ENCODE results near the gene CLEC7A. TPM values are rescaled to one million over a fixed set of nuclear protein-coding genes. Genes with fewer than 3 reads are reported as not detected.

Gene CLEC7A
- total RNA-seq, 1 experiment from 2014 or later, result not detected

- Histone ChIP-seq H3K27me3 (ENCODE audit: insufficient read depth, low read length) (peaks cover 83% of the 10 kb centered on the region), H3K4me2 (ENCODE audit: low read length) (no peak overlapping the region), H3K36me3 (ENCODE audit: control insufficient read depth in 1 of 2, insufficient read depth in 2 of 2, low read length in 2 of 2) (no peaks in the 10 kb centered on the region), H3K4me3 (replicated peaks in 1 of 2; ENCODE audit: low read depth in 1 of 2, low read length in 2 of 2) (no peak overlapping the region), H3K4me1 (ENCODE audit: control insufficient read depth in 1 of 2, insufficient read depth in 2 of 2, low read length in 2 of 2) (no peaks in the 10 kb centered on the region), H3K79me2 (ENCODE audit: insufficient read depth, low read length) (no peaks in the 10 kb centered on the region), H3K9me3 (ENCODE audit: control insufficient read depth in 1 of 2, insufficient read depth in 1 of 2, low read depth in 1 of 2, low read length in 2 of 2) (no peaks in the 10 kb centered on the region), H2AFZ (ENCODE audit: low read depth, low read length, poor library complexity, severe bottlenecking) (no peak overlapping the region), H4K20me1 (ENCODE audit: insufficient read depth) (no peaks in the 10 kb centered on the region), H3K9ac (ENCODE audit: low read length) (no peak overlapping the region), H3K27ac (ENCODE audit: low read depth, low read length) (no peak overlapping the region), H3K9me2 (ENCODE audit: insufficient read depth) (no peaks in the 10 kb centered on the region)
- DNase-seq (ENCODE audit: low read depth, low spot score), result no peak
- ChIA-PET RAD21 (ENCODE audit: low non-redundant PET in 1 of 2, low total read pairs in 2 of 2, uncharacterized antibody in 2 of 2, unreplicated experiment in 2 of 2) (no interaction called here), CTCF (no interaction called here), POLR2A (no interaction called here)
- no TSS peak for BruUV-seq (replicated peaks)
- no peak for ATAC-seq
- TF ChIP-seq EZH2phosphoT487 (IDR thresholded peaks at IDR 0.05; ENCODE audit: borderline replicate concordance) (no peak), TCF7L2 (IDR thresholded peaks at IDR 0.05; ENCODE audit: borderline replicate concordance, extremely low read depth, insufficient read depth, insufficient read length) (no peak), SIN3A (IDR thresholded peaks at IDR 0.05; ENCODE audit: low read depth) (no peak), SRF (IDR thresholded peaks at IDR 0.05; ENCODE audit: low read depth) (no peak), RAD21 (IDR thresholded peaks at IDR 0.05; ENCODE audit: low read depth) (no peak), JUND (IDR thresholded peaks at IDR 0.05) (no peak), YY1 (IDR thresholded peaks at IDR 0.05; ENCODE audit: extremely low read depth, insufficient replicate concordance, low read depth, low read length) (no peak), CBX3 (IDR thresholded peaks at IDR 0.05; ENCODE audit: low read depth) (no peak), SP1 (IDR thresholded peaks at IDR 0.05; ENCODE audit: low read depth) (no peak), ZFX (IDR thresholded peaks at IDR 0.05) (no peak)
- TF ChIP-seq, protein P1, sequence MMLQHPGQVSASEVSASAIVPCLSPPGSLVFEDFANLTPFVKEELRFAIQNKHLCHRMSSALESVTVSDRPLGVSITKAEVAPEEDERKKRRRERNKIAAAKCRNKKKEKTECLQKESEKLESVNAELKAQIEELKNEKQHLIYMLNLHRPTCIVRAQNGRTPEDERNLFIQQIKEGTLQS (IDR thresholded peaks at IDR 0.05), result no peak
- TF ChIP-seq, protein P2, sequence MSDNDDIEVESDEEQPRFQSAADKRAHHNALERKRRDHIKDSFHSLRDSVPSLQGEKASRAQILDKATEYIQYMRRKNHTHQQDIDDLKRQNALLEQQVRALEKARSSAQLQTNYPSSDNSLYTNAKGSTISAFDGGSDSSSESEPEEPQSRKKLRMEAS (IDR thresholded peaks at IDR 0.05), result no peak
- TF ChIP-seq, protein P3, sequence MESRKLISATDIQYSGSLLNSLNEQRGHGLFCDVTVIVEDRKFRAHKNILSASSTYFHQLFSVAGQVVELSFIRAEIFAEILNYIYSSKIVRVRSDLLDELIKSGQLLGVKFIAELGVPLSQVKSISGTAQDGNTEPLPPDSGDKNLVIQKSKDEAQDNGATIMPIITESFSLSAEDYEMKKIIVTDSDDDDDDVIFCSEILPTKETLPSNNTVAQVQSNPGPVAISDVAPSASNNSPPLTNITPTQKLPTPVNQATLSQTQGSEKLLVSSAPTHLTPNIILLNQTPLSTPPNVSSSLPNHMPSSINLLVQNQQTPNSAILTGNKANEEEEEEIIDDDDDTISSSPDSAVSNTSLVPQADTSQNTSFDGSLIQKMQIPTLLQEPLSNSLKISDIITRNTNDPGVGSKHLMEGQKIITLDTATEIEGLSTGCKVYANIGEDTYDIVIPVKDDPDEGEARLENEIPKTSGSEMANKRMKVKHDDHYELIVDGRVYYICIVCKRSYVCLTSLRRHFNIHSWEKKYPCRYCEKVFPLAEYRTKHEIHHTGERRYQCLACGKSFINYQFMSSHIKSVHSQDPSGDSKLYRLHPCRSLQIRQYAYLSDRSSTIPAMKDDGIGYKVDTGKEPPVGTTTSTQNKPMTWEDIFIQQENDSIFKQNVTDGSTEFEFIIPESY (IDR thresholded peaks at IDR 0.05; ENCODE audit: extremely low read depth, insufficient replicate concordance, low read length), result no peak
- TF ChIP-seq, protein P4, sequence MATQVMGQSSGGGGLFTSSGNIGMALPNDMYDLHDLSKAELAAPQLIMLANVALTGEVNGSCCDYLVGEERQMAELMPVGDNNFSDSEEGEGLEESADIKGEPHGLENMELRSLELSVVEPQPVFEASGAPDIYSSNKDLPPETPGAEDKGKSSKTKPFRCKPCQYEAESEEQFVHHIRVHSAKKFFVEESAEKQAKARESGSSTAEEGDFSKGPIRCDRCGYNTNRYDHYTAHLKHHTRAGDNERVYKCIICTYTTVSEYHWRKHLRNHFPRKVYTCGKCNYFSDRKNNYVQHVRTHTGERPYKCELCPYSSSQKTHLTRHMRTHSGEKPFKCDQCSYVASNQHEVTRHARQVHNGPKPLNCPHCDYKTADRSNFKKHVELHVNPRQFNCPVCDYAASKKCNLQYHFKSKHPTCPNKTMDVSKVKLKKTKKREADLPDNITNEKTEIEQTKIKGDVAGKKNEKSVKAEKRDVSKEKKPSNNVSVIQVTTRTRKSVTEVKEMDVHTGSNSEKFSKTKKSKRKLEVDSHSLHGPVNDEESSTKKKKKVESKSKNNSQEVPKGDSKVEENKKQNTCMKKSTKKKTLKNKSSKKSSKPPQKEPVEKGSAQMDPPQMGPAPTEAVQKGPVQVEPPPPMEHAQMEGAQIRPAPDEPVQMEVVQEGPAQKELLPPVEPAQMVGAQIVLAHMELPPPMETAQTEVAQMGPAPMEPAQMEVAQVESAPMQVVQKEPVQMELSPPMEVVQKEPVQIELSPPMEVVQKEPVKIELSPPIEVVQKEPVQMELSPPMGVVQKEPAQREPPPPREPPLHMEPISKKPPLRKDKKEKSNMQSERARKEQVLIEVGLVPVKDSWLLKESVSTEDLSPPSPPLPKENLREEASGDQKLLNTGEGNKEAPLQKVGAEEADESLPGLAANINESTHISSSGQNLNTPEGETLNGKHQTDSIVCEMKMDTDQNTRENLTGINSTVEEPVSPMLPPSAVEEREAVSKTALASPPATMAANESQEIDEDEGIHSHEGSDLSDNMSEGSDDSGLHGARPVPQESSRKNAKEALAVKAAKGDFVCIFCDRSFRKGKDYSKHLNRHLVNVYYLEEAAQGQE (IDR thresholded peaks at IDR 0.05; ENCODE audit: low read depth), result no peak
- intact Hi-C loops (cut with micrococcal nuclease), result no loop called here
These were observed 57.9 kb downstream of the CLEC7A start for GRCh38 chr12:10072131-10072530.
